Measurements from ENCODE around the gene ARGLU1.

- TF ChIP-seq POLR2AphosphoS5 (IDR thresholded peaks at IDR 0.05), result no peak
- TF ChIP-seq, protein P1, sequence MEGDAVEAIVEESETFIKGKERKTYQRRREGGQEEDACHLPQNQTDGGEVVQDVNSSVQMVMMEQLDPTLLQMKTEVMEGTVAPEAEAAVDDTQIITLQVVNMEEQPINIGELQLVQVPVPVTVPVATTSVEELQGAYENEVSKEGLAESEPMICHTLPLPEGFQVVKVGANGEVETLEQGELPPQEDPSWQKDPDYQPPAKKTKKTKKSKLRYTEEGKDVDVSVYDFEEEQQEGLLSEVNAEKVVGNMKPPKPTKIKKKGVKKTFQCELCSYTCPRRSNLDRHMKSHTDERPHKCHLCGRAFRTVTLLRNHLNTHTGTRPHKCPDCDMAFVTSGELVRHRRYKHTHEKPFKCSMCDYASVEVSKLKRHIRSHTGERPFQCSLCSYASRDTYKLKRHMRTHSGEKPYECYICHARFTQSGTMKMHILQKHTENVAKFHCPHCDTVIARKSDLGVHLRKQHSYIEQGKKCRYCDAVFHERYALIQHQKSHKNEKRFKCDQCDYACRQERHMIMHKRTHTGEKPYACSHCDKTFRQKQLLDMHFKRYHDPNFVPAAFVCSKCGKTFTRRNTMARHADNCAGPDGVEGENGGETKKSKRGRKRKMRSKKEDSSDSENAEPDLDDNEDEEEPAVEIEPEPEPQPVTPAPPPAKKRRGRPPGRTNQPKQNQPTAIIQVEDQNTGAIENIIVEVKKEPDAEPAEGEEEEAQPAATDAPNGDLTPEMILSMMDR (IDR thresholded peaks at IDR 0.05), result no peak
Measured at GRCh38 chr13:106503272-106503671, 64.7 kb downstream of the ARGLU1 start.

All from breast epithelium (tissue), 3 donors.